NCI-H2029 treated with DMSO at 0.1 percent for 48 hours (cell line): ENCODE data around the gene ATP6V1E1.
"Not testable (repeated sequence)": the region's sequence is repeated elsewhere in the genome, so short reads cannot be mapped to it uniquely, and the experiment has no call there.

Experiments
- DNase-seq: peaks from one replicate; lab custom pipeline; 2025; lab: John Stamatoyannopoulos, UW

Gene ATP6V1E1

DNA sequence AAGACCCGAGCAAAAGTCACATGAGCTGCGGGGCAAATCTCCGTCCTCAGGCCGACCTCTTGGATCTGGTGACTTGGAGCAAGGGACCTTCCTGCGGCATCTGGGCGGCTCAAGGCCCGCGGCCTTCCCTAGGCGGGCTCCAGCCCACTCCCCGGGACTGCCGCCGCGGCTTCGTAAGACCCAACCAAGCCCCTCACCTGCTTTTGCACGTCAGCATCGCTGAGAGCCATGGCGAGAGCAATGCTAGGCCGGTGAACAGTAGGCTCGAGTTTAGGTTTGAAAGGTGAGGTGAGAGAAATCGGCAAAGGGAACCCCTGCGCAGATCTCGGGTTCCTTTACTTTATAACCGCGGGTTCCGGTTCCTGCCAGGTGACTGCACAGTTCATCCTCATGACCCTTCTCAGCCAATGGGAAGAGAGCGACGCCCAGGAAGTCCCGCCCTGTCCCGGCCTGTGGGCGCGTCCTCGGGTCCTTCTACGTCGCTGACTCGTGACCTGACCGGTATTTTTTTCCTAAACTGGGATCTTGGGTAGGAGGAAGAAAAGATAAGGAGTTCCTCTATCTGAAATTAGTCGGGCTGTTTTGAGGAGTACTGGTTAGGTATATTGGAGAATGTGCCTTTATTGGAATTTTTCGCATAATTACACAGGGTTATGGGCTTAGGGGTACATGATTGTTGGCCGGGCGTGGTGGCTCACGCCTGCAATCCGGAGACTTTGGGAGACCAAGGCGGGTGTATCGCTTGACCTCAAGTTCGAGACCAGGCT, at the start of gene ATP6V1E1:
ATP6V1E1 (minus strand) TSS at position 344 of the 767 bp plus-strand sequence; CDS start at position 230, 114 bp downstream.
- DNase-seq: peak; percentile 78

DNA sequence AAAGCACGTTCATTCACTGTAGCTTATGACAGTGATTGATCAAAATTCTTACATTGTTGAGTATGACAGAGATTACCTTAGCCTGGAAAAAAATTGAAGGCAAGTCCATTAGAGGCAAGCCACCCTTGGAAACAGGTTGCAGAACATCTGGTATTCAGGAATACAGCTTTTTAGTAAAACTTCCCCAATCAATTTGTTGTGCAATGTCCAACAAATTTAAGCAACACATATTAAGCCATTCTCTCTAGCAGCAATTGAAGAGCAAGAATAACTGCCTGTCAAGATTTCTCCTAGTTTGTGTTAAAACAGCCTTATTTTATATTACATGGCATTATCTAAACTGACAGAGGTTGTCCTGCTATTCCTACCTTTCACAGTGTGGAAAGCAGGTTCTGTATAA, 47.0 kb upstream of the ATP6V1E1 start:
- DNase-seq: no peak

DNA sequence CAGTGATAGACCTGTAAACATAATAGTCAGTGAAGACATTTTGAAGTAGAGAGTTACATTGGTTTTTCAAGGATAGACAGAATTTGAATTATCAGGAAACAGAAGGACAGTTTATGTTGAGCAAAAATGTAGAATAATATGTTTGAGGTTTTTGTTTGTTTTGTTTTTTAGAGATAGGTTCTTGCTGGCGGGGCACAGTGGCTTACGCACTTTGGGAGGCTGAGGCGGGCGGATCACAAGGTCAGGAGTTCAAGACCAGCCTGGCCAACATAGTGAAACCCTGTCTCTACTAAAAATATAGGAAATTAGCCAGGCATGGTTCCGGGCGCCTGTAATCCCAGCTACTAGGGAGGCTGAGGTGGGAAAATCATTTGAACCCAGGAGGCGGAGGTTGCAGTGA, 45.6 kb upstream of the ATP6V1E1 start:
- DNase-seq: no peak

DNA sequence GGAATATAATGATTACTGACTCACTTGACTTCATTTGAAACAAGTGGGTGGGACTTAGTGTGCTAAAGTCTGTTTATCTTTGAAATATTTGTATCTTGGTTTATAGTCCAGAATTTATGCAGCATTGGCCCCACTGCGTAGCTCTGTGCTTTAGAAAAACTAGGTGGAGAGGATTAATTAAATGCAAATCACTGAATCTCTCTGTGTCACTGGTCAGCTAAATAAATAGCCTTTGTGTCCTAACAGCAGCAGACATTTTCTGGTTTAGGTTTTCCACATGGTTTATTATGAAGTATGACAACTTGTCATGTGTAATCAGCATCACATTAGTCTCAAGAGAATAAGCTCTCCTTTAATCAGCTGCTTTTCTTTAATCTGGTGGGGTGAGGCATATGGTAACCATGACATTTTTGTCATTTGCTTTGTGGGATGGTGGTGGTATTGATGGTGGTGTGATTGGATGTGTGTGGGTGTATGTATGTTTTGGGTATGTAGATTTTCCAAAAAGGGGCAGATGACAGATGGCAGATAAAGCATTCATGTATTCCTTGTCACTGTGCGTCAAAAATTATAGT, 44.0 kb upstream of the ATP6V1E1 start:
- no peak for DNase-seq

DNA sequence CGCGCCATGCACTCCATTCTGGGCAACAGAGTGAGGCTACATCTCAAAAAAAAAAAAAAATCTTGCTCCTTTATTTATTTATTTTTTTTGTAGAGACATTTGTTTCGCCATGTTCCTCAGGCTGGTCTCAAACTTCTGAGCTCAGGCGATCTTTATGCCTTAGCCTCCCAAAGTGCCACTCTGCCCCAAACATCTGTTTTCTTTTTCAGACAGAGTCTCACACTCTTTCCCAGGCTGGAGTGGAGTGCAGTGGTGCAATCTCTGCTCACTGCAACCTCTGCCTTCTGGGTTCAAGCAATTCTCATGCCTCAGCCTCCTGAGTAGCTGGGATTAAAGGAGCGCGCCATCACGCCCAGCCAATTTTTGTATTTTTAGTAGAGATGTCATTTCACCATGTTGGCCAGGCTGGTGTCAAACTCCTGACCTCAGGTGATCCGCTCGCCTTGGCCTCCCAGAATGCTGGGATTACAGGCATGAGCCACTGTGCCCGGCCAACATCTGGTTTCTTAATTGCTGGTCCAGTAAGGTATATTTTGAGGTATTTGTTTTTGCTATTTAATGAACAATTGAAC, 43.1 kb upstream of the ATP6V1E1 start:
- not testable (repeated sequence) for DNase-seq

DNA sequence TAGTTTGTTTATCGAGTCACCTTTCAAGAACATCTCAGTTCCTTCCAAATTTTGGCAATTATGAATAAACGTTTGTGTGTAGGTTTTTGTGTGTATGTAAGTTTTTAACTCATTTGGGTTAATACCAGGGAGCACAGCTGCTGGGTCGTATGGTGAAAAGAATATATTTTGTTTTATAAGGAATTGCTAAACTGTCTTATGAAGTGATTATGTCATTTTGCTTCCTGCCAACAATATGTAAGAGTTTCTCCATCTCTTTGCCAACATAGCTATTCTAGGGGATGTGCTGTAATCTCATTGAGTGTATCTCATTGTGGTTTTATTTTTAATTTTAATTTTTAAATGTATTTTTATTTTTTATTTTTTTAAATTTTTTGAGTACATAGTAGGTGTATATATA, 37.3 kb upstream of the ATP6V1E1 start:
- no peak for DNase-seq

DNA sequence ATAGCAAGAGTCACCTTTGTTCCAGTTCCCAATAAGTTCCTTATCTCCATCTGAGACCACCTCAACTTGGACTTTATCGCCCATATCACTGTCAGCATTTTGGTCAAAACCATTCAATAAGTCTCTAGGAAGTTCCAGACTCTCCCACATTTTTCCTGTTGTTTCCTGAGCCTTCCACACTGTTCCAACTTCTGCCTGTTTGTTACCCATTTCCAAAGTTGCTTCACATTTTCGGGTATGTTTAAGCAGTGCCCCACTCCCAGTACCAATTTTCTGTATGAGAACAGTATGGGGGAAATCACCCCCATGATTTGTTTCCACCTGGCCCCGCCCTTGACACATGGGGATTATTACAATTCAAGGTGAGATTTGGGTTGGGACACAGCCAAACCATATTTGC, 36.7 kb upstream of the ATP6V1E1 start:
- DNase-seq: no peak

DNA sequence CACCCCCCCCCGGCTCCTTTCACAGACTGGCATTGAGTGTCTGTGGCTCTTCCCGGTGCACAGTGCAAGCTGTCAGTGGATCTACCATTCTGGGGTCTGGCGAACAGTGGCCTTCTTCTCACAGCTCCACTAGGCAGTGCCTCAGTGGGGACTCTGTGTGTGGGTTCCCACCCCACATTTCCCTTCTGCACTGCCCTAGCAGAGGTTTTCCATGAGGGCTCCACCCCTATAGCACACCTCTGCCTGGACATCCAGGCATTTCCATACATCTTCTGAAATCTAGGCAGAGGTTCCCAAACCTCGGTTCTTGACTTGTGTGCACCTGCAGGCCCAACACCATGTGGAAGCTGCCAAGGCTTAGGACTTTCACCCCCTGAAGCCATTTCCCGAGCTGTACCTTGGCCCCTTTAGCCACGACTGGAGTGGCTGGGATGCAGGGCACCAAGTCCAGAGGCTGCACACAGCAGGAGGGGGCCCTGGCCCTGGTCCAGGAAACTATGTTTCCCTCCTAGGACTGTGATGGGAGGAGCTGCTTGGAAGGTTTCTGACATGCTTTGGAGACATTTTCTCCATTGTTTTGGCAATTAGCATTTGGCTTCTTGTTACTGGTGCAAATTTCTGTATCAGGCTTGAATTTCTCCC, 36.0 kb upstream of the ATP6V1E1 start:
- no peak for DNase-seq

DNA sequence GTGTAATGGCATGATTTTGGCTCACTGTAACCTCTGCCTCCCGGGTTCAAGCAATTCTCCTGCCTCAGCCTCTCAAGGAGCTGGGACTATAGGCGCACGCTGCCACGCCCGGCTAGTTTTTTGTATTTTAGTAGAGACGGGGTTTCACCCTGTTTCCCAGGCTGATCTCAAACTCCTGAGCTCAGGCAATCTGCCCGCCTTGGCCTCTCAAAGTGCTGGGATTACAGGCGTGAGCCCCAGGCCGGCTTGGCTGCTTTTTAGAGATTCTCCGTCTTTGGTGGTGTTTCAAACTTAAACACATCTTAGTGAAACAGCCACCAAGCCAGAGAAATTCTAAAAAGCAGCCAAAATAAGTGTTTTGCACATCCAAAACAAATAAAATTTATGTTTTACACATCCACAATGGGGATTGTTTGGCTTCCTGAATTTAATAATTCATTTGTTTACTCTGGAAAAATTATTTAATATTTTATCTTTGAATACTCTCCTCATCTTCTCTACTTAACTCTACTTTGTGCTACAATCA, 28.4 kb upstream of the ATP6V1E1 start:
- DNase-seq: no peak

DNA sequence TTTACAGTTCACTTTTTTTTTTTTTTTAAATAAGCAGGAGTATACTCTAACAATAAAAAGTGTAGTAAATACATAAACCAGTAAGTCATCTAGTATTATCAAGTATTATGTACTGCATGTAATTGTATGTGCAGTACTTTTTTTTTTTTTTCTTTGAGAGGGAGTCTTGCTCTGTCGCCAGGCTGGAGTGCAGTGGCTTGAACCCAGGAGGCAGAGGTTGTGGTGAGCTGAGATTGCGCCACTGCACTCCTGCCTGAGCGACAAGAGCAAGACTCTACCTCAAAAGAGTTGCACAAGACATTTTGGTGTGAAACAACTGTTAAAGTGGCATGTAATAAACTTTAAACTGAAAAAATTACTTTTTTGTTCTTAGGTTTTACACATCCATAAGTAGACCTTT, 26.7 kb upstream of the ATP6V1E1 start:
- DNase-seq: no peak

DNA sequence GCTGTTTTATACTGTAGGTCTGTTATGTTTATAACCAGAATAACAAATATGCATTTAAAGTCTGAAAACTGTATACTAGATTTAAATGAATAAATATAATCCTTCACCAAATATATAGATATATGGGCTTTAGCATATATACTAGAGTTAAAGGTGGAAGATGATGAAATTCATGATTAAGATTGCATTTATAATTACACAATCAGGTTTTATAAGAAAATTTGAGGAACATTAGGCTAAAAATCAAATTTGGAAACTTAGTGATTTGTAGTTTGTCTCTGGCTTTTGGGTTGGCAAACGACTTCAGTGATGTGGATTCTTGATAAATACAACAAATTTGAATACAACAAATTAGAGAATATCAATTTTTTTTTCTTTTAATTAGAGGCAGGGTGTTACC, 20.0 kb upstream of the ATP6V1E1 start:
- no peak for DNase-seq

DNA sequence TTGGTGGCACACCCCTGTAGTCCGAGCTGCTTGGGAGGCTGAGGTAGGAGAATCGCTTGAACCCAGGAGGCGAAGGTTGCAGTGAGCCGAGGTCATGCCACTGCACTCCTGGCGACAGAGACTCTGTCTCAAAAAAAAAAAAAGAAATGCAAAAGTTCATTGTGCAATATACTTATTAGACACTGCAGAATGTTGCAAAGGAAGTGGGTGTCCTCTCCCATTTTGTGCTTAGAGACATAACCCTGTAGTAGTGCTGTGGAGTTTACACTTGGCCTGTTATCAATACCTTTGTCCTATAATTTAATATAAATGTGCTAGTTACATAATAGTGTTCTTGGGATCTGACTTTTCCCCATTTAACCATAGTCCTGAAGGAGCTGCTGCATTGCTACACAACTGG, 19.4 kb upstream of the ATP6V1E1 start:
- no peak for DNase-seq

DNA sequence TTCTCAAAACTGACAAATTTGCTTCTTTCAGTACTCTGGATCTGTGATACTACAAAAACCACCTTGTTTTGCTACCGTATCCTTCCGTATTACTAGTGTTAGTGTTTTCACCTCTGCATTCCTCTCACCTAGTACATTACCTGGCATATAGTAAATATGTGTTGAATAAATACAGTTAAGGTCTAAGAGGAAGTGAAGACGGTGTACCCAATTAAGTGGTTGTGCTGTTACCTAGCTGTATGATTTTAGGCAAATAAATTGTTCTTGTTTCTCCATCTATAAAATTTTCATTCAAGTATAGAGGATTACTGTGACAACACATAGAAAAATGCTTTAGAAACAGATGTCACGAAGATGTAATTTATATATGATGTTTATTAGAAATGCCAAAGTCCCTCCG, 18.9 kb upstream of the ATP6V1E1 start:
- no peak for DNase-seq

DNA sequence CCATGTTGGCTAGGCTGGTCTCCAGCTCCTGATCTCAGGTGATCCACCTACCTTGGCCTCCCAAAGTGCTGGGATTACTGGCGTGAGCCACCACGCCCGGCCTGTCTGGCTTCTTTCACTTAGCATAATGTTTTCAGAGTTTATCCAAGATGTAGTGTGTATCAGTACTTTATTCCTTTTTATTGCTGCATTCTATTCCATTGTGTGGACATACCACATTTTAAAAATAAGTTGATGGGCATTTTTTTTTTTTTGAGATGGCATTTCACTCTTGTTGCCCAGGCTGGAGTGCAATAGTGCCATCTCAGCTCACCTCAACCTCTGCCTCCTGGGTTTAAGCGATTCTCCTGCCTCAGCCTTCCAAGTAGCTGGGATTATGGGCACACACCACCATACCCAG, 13.8 kb upstream of the ATP6V1E1 start:
- DNase-seq: not testable (repeated sequence)

DNA sequence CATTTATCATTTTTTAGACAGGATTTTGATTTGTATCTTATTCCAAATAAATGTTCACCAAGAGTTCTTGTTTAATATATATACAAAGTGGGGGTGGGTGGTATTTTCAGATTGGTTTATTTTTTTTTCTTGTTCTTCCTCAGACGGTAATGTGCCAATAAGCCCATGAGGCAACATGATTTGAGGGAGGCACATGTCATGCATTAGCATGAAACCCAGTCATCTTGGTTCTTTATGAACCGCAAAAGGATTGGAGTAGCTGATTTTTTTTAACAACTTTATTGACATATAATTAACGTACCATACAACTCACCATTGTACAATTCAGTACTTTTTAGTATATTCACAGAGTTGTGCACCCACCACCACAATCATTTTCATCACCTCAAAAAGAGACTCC, 12.7 kb upstream of the ATP6V1E1 start:
- no peak for DNase-seq

DNA sequence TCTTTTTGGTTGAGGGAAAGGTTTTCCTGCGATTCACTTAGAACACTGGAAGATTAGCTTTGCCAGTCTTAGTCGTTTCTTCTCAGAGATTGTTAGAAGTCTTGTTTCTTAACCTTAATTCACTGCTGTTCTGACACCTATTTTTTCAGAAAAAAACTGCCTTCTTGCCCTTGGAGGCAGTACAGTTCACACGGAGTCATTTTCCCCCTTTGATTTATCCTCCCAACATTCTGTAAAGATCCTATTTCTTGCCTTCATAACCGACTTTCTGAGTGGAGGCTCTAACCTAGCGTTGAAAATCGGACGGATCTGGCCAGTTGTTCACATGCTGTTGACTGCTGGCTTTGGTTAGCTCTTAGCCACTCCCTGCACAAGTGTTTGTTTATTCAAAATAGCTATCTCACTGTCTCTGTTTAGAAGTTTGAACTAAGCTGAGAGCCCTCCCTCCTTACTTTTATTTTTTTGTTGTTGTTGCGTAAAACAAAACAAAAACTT, 10.7 kb upstream of the ATP6V1E1 start:
- DNase-seq: no peak

DNA sequence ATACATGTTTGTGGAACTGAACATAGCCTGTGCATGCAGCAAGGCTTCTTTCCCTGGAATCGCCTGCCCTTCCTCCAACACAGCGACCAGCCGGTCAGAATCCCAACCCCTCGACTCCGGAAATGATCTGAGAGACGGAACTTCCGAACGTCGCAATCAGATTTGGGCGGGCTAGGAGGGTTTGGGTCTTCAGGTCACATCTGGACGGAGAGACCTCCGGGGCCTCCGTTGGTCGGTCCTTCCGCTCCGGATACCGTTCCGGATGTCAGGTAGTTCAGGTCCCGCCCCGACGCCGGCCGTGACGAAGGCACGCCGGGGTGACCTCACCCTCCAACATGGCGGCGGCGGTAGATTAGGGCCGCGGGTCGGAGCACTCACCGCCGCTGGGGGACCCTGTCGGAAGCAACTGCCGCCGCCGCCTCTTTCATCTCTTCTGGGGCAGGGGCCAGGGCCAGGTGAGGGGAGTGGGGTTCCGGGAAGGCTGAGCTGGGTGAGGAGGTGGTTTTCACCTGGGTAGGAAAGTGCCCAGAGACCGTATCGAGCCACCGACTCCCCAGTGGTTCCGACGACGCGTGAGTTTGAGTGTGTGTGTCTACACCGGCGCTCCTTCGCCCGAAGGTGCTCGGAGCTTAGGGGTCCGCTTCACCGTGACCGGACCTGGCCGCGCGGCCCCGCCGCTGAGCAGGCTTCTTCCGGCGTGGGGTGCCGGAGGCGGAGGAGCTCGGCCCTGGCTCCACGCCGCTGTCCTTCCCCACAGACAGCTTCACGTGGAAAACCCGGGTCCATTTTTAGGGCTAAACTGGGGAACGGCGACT, 10.1 kb upstream of the ATP6V1E1 start, which contains the start of gene BCL2L13:
BCL2L13 (plus strand) TSS at position 326 of the 815 bp plus-strand sequence. CDS start 16,955 bp downstream, outside the sequence.
- DNase-seq: peak; percentile 70

DNA sequence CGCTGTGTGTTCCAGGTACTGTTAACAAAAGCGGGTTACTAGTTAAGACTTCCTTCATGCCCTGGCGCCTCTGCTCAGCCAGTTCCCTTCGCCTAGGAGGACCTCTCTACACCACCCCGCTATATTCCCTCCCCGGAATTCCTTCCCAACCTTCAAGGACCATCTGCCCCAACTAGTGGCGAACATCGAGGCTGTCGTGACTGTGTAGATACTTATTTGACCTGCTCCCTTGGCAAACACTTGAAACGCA, 9.6 kb upstream of the ATP6V1E1 start:
- DNase-seq: peak; percentile 70

DNA sequence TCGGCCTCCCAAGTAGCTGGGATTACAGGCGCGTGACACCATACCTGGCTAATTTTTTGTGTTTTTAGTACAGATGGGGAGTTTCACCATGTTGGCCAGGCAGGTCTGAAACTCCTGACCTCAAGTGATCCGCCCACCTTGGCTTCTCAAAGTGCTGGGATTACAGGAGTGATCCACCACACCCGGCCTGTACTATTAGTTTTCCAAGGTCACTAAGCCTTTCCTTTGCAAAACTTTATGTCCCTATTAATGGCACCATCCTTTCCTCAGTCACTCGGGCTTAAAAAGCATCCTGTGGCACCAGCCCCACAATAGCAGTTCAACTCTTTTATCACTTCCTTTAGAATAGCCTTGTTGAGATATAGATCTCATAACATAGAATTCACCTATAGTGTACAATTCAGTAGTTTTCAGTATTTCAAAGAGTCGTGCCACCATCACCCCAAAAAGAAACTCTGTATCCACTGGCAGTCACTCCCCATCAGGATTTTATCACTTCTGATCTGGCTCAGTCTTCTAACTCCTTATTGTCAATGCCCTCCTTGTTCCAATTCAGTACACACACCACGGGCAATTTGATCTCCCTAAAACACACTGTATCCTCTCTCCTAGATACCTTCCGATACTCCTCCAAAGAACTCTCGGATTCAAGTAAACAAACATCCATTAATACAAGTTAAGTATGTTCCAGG, 9.1 kb upstream of the ATP6V1E1 start:
- DNase-seq: no peak

DNA sequence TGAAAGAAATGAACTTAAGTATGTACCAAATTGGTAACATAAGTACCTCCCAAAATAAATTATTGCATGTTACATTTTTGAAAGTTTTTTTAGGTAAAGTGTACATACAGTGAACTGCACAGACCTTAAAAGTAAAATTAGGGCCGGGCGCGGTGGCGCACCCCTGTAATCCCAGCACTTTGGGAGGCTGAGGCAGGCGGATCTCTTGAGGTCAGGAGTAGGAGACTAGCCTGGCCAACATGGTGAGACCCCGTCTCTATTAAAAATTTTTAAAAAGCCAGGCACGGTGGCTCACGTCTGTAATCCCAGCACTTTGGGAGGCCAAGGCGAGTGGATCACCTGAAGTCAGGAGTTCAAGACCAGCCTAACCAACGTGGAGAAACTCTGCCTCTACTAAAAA, 8.3 kb upstream of the ATP6V1E1 start:
- DNase-seq: not testable (repeated sequence)

DNA sequence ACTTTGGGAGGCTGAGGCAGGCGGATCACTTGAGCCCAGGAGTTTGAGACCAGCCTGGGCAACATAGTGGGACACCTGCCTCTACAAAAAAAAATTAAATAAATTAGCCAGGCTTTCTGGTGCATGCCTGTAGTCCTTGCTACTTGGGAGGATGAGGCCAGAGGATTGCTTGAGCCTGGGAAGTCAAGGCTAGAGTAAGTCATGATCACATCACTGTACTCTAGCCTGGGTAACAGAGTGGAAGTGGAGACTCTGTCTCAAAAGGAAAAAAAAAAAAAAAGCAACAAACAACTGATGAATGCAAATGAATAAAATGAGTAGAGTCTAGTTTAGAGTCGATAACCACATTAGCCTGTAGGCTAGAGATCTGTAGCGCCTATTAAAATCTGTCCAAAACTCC, 6.1 kb upstream of the ATP6V1E1 start:
- no peak for DNase-seq
